Inflammatory macrophage treated with lipopolysaccharide for 1 hour (primary cell): Measurements from ENCODE around the gene CELA3A.
A peak's percentile ranks its signal among the peaks of the same experiment; 100 is the strongest.
"Not testable (repeated sequence)": the region's sequence is repeated elsewhere in the genome, so short reads cannot be mapped to it uniquely, and the experiment has no call there.

Source experiments
- DNase-seq, 2 donors: peaks; one replicate each; pipeline ENCODE4 v3.0.0-alpha.2; 2020 to 2022

Gene CELA3A

DNA sequence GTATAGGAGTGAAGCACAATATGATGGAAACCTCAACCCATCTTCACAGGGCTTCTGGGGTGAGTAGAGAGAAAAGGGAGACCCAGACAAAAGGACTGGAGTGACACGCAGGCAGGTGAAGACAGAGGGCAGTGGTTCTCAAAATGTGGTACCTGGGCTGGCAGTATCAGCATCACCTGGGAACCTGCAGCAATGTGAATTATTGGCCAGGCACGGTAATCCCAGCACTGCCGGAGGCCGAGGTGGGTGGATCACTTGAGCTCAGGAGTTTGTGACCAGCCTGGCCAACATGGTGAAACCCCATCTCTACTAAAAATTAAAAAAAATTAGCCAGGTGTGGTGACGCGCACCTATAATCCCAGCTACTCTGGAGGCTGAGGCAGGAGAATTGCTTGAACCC lies 19.3 kb upstream of the CELA3A start:
- DNase-seq, result not testable (repeated sequence)

DNA sequence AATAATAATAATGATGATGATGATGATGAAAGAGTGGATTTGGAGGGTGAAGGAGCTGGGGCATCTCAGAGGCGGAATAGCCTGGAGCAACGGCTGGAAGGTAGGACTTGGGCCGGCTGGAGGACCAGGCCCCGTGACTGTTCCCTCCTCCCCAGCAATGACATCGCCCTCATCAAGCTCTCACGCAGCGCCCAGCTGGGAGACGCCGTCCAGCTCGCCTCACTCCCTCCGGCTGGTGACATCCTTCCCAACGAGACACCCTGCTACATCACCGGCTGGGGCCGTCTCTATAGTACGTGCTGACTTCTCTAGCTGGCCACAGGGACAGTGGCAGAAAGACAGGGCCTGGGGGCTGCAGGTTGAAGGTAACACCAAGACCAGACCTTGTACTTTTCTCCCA lies 17.9 kb upstream of the CELA3A start:
- DNase-seq, result not testable (repeated sequence)

DNA sequence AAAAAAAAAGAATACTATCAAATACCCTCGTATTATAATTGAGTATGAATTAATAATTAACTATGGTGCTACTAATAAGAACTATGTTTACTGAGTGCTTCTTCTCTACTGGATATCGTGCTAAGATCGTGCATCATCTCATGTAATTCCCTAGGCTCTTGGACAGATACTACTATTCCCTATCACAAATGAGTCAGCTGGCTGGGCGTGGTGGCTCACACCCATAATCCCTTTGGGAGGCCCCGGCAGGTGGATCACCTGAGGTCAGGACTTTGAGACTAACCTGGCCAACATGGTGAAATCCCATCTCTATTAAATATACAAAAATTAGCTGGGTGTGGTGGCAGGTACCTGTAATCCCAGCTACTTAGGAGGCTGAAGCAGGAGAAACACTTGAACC lies 15.6 kb upstream of the CELA3A start:
- DNase-seq, result not testable (repeated sequence)

DNA sequence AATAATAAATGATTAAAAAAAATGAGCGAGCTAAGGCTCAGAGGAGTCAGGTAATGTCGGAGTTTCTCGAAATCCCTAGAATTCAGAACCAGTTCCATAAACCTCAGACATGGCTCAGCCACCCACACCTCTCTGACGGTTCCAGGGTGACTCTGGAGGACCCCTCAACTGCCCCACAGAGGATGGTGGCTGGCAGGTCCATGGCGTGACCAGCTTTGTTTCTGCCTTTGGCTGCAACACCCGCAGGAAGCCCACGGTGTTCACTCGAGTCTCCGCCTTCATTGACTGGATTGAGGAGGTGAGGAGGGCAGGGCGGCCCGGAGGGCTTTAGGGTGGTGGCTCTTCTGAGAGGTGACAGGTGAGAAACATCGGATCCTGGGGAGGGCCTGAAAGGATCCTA lies 15.1 kb upstream of the CELA3A start:
- not testable (repeated sequence) for DNase-seq

DNA sequence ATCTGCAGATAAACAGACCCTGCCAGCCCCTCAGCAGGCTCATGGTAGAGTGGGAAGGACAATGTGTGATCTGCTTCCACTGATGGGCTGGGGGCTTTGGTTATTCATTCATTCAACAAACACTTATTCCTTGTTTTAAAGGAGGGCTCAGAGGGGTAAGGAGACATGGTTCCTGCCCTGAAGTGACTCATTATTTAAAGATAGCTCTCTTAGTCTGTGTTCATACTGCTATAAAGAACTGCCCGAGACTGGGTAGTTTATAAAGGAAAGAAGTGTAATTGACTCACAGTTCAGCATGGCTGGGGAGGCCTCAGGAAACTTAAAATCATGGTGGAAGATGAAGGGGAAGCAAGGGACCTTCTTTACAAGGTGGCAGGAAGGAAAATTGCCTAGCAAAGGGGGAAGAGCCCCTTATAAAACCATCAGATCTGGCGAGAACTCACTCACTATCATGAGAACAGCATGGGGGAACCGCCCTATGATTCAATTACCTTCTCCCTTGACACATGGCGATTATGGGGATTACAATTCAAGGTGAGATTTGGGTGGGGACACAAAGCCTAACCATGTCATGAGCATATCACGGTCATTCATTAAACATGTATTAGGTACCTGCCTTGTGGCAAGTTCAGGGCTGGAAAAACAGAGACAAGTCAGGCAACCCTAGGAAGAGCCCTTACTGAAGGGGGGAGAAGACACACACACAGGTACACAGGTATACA lies 11.6 kb upstream of the CELA3A start:
- not testable (repeated sequence) for DNase-seq

DNA sequence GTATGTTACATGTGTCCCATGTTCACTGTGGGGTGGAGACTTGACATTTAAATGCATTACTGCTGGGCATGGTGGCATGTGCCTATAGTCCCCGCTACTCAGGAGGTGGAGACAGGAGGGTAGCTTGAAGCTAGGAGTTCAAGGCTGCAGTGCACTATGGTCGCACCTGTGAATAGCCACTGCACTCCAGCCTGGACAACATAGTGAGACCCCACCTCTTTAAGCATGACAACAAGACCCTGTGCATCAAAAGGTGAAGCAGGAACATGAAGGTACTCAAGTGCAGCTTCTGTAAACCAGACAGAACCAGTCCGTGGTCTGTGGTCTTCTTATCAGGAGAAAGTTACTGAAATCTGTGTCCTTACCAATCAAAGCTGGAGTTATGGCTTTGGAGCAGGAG lies 9.3 kb upstream of the CELA3A start:
- not testable (repeated sequence) for DNase-seq

DNA sequence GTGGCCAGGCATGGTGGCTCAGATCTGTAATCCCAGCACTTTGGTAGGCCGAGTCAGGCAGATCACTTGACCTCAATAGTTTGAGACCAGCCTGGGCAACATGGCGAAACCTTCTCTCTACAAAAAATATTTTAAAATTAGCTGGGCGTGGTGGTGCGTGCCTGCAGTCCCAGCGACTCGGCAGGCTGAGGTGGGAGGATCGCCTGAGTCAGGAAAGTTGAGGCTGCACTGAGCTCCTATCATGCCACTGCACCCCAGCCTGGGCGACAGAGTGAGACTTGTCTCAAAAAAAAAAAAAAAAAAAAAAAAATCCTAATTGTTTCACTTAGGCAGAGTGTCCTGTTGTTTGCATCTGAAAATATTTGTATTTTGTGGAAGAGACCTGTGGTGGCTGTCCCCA lies 6.7 kb upstream of the CELA3A start:
- DNase-seq, result not testable (repeated sequence)

DNA sequence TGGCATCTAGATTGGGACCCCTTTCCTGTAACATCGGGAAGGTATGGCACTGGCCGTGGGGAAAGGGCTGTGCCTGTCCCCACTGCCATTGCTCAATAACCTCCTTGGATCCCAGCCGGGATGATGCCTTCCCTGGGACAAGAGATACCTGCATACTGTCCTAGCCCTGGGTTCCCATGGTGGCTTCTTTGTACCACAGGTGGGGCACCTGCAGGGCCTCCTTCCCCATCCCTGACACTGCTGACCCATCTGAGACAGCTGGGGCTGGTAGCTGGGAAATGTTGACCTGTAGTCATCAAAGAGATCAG lies 4.8 kb upstream of the CELA3A start:
- not testable (repeated sequence) for DNase-seq

DNA sequence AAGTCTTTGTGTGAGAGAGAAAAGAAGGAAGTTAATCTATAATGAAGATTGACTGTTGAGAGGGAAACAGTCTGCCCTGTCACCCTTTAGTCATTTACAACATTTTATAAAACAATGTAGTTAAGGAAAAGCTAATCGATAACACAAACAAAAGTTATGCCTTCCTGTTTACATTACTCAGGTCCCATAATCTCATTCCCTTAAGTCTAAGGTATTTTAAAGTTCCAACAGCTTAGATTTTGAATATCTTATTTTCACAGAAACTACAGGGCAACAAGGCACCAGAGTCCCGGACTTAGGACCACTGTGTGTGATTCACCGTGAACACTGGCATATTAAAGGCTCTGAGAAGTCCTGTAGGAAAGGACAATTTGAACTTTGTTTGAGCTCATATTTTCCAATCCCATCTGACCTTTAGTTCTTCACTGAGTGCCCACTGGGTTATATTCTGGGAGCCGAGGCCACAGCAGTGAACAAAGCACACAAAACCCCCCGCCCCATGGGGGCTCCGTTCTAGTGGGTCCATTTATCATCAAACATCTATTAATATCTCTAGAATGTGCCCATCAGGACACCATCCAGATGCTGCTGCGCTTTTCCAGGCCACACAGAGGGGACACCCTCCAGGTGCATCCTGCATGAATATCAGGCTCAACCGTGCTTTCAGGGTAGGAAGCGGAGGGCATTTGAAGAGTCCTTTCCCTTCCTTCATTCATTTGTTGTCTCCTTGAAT lies 3.4 kb upstream of the CELA3A start:
- DNase-seq, result not testable (repeated sequence)

DNA sequence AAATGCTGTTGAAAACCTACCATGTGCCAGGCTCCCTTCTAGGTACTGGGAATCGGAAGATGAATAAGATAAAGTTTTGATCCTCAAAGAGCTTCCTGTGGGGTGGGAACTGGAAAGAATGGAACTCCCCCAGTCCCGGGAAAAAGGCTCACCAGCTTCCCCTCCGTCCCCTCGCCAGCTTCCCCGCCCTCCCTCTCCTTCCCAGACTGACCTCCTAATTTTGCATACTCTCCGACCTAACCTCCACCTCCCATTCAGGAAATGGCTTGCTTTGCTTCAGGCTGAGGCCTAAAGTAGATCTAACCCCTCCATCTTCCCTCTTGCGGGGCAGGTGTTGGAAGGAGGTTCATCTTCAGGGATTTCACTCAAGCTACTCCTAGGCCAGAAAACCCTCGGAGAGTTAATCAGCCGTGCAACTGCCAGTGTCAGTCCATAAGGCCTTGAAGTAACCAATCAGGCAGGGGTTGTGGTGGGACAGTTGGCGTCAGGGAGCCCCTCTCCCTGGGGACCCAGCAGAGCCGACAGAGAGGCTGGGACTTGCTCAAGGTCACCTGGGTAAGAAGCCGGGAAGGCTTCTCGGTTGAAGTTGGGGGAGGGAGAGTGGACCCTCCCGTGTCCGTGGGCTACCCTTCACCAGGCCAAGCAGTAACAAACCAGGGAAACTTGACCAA lies 2.7 kb upstream of the CELA3A start:
- not testable (repeated sequence) for DNase-seq

DNA sequence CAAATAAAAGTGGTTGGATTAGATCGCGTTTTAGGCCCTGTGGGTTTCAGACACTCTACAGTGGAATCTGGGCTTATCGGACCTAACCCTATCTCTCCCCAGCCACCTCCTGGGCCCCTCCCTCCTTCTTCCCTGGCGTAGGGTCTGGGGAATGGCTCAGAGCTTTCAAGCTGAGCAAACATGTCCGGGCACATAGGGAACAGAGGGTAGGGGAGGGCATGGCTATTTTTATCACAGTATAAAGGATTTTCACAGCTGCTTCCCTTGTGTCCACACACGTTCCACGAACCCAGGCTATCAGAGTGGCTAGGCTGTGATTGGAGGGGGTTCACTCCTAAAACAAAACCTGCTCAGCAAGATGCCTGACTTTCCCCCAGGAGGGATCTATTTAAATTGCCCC lies 1.8 kb upstream of the CELA3A start:
- DNase-seq, result not testable (repeated sequence)

DNA sequence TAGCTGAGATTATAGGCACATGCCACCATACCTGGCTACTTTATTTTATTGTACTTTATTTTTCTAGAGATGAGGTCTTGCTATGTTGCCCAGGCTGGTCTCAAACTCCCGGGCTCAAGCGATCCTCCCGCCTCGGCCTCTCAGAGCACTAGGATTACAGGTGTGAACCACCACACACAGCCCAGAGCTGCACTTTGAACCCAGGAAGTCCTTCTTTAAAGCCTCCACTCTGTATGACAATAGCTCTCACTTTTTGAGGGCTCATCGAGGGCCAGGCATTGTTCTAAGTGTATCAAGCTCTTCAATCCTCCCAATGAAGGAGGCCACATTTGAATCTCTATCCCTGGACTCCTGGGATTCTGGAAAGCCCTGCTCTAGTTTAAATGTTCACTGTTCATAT lies 1.0 kb downstream of the CELA3A start:
- not testable (repeated sequence) for DNase-seq

DNA sequence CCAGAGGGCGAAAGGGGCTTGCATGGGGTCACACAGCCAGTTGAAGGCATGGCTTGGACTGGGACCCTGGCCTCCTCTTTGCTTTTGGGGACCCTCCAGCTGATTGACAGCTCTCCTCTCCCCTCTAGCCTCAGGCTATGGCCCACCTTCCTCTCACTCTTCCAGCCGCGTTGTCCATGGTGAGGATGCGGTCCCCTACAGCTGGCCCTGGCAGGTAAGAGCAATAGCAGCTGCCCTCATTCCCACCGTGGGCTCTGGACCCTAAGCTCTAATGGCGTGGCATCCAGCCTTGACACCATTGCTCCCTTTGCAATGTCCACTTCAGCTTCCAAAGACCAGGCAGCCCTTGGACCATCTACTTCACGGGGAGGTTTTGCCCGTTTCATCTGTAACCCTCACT lies 1.4 kb downstream of the CELA3A start:
- DNase-seq, result not testable (repeated sequence)

DNA sequence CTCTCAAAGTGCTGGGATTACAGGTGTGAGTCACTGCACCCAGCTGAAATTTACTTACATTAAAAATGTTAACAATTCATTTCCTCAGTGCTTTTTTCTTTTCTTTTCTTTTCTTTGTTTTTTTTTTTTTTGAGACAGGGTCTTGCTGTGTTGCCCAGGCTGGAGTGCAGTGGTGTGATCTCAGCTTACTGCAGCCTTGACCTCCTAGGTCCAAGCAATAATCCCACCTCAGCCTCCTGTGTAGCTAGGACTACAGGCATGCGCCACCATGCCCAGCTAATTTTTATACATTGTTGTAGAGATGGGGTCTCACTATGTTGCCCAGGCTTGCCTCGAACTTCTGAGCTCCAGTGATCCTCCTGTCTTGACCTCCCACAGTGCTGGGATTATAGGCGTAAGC lies 2.5 kb downstream of the CELA3A start:
- not testable (repeated sequence) for DNase-seq

DNA sequence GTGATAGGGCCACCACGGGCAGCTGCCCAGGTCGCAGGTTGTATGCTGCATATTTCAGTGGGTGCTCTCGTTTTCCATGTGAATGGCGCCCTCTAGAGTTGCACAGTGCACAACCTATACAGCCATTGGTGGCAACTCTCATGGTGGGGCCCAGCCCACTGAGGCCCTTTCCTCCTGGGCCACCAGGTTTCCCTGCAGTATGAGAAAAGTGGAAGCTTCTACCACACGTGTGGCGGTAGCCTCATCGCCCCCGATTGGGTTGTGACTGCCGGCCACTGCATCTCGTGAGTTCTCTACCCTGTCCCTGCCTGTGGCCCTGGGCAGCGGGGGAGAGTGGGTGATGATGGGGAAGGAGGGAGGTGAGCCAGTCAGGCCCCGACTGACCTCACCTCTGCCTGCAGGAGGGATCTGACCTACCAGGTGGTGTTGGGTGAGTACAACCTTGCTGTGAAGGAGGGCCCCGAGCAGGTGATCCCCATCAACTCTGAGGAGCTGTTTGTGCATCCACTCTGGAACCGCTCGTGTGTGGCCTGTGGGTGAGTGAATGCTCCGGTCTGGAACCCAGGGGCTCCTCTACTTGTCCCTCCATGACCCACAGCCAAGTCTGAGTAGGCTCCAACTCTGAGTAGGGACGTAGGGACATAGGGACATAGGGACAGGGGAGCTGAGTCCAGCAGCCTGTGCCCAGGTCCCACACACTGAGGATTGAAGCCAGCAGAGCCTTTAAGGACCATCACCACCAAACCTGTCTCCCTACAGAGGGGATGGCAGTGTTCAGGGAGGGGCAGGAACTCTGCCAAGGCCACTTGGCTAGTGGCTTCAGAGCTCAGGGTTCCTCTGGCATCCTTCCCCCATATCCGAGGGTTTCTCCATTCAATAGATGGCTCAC lies 4.0 kb downstream of the CELA3A start:
- peak; percentile 16 to 57 for DNase-seq

DNA sequence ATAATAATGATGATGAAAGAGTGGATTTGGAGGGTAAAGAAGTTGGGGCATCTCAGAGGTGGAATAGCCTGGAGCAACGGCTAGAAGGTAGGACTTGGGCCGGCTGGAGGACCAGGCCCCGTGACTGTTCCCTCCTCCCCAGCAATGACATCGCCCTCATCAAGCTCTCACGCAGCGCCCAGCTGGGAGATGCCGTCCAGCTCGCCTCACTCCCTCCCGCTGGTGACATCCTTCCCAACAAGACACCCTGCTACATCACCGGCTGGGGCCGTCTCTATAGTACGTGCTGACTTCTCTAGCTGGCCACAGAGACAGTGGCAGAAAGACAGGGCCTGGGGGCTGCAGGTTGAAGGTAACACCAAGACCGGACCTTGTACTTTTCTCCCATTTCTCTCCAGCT lies 5.3 kb downstream of the CELA3A start:
- not testable (repeated sequence) for DNase-seq

DNA sequence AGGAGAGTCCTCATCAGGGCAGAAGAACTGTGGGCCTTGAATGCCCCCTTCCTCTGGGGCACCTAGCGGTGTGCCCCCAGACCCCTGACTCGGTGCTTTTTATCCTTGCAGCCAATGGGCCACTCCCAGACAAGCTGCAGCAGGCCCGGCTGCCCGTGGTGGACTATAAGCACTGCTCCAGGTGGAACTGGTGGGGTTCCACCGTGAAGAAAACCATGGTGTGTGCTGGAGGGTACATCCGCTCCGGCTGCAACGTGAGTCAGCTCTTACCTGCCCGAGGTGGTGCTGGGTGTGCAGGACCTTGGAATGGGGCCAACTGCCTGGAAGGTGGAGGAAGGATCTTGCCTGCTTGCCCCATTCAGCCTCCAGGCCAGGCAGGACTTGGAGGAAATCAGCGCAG lies 5.8 kb downstream of the CELA3A start:
- not testable (repeated sequence) for DNase-seq

DNA sequence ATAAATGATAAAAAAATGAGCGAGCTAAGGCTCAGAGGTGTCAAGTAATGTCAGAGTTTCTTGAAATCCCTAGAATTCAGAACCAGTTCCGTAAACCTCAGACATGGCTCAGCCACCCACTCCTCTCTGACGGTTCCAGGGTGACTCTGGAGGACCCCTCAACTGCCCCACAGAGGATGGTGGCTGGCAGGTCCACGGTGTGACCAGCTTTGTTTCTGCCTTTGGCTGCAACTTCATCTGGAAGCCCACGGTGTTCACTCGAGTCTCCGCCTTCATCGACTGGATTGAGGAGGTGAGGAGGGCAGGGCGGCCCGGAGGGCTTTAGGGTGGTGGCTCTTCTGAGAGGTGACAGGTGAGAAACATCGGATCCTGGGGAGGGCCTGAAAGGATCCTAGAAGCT lies 8.1 kb downstream of the CELA3A start:
- not testable (repeated sequence) for DNase-seq

DNA sequence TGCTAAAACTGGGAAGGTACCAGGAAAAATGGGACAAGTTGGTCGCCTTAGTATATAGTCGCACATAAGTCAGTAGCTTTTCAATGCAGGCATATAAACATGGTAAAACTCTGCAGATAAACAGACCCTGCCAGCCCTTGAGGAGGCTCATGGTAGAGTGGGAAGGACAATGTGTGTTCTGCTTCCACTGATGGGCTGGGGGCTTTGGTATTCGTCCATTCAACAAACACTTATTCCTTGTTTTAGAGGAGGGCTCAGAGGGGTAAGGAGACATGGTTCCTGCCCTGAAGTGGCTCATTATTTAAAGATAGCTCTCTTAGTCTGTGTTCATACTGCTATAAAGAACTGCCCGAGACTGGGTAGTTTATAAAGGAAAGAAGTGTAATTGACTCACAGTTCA lies 11.3 kb downstream of the CELA3A start:
- not testable (repeated sequence) for DNase-seq

DNA sequence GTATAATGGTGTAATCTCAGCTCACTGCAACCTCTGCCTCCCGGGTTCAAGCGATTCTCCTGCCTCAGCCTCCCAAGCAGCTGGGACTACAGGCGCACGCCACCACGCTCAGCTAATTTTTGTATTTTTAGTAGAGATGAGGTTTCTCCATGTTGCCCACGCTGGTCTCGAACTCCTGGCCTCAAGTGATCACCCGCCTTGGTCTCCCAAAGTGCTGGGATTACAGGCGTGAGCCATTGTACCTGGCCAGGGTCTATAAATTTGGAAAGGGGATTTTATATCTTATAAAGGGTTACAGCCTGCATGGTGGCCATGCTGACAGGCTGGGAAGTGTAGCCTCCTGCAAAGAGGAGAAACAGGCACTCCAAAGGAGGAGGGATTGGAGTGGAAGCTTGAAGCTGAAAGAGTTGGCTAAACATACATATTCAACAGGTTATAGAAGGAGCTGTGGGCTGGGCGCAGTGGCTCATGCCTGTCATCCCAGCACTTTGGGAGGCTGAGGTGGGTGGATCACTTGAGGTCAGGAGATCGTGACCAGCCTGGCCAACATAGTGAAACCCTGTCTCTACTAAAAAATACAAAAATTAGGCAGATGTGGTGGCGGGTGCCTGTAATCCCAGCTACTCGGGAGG lies 13.2 kb downstream of the CELA3A start:
- not testable (repeated sequence) for DNase-seq

DNA sequence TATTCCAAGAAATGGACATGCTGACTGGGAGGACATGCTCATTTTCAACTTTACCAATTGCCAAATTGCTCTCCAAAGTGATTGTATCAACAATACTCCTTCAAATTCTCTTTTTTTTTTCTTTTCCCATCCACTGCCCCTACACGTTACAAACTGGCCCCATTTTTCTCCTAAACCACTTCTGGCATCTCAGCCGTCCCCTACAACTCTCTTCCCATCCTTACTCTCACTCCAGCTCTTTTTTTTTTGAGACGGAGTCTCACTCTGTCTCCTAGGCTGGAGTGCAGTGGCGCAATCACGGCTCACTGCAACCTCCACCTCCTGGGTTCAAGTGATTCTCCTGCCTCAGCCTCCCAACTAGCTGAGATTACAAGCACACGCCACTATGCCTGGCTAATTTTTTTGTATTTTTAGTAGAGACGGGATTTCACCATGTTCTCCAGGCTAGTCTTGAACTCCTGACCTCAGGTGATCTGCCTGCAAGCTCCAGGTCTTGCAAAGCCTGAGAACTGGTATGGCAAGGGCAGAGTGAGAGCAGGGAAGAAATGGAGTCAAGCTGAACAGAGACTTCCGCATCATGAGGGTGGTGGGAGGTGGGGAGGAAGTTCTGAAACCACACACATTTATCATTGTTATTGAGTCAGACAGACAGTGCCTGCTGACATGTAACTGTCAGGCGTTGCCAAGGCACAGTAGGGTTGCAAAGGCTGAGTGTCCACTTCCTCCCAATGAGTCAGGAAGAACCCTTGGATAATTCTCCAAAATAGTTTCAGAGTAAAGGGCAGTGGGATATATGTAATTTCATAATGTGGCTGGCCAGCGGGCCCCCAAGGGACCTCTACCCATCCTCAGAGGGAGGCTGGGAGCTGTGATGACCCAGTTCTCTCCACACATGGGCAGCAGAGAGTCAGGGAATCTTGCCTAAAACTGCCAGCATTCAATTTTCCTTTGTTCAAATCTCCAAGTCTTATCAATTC lies 17.4 kb downstream of the CELA3A start:
- peak; percentile 91 to 98 for DNase-seq
